ENCODE data around the gene TECR.

Gene TECR

GRCh38 chr19:14510311-14511228, 18.8 kb upstream of the TECR start:
- DNase-seq: peak; percentile 36

- no peak for DNase-seq
These were observed 18.2 kb upstream of the TECR start for GRCh38 chr19:14511229-14511593.

GRCh38 chr19:14512406-14512961, 16.9 kb upstream of the TECR start:
- DNase-seq: no peak

- DNase-seq: no peak
These were observed 15.1 kb upstream of the TECR start for GRCh38 chr19:14514215-14514863.

- DNase-seq: no peak
These were observed 13.8 kb upstream of the TECR start for GRCh38 chr19:14515501-14516047.

- no peak for DNase-seq
These were observed 13.3 kb upstream of the TECR start for GRCh38 chr19:14516048-14516534.

GRCh38 chr19:14516746-14517438, 12.5 kb upstream of the TECR start:
- DNase-seq: no peak

- DNase-seq: no peak
These were observed 12.0 kb upstream of the TECR start for GRCh38 chr19:14517446-14517839.

GRCh38 chr19:14517840-14518505, 11.4 kb upstream of the TECR start, which contains the start of gene DNAJB1:
DNAJB1 (minus strand) TSS chr19:14518397; CDS start chr19:14518349, 48 bp downstream.
- peak; percentile 62 to 72 for DNase-seq

- DNase-seq: no peak
These were observed 10.0 kb upstream of the TECR start for GRCh38 chr19:14519245-14519859.

GRCh38 chr19:14519860-14520407, 9.5 kb upstream of the TECR start:
- no peak for DNase-seq

GRCh38 chr19:14520543-14520942, 8.9 kb upstream of the TECR start:
- DNase-seq: no peak

- DNase-seq: no peak
These were observed 3.7 kb upstream of the TECR start for GRCh38 chr19:14525729-14526128.

- DNase-seq: no peak
These were observed 3.0 kb upstream of the TECR start for GRCh38 chr19:14526423-14526822.

- DNase-seq: no peak
These were observed 758 bp upstream of the TECR start for GRCh38 chr19:14528419-14529253.

- no peak for DNase-seq
These were observed 583 bp downstream of the TECR start for GRCh38 chr19:14530005-14530348.

GRCh38 chr19:14530506-14530905, 1.1 kb downstream of the TECR start:
- DNase-seq: no peak

GRCh38 chr19:14533450-14533849, 4.1 kb downstream of the TECR start:
- no peak for DNase-seq

GRCh38 chr19:14536926-14537692, 7.7 kb downstream of the TECR start:
- DNase-seq: no peak
